ENCODE data around the gene KRT35.

KRT35 gene

DNA sequence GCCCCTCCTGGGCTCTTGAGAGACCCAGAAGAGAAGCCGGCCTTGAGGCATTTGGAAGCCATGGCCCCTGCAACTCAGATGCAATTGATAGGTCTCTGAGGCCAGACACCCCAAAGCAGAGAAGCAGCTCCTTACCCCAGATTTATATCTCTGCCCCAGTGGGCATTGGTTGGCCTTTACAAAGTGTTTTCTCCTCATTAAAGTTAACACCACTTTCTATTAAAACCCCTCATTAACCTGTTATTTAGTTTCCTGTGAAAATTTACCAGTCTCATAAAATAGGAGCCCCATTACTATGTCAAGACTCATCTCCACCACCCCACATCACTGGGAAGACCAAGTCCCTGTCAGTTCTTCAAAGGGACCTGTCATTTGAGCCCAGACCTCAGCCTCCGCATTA lies at the start of gene KRT35:
TSS of gene KRT35 (minus strand) at position 116 of the 400 bp plus-strand sequence. CDS start at position 62, 54 bp downstream.
- no peak for DNase-seq

DNA sequence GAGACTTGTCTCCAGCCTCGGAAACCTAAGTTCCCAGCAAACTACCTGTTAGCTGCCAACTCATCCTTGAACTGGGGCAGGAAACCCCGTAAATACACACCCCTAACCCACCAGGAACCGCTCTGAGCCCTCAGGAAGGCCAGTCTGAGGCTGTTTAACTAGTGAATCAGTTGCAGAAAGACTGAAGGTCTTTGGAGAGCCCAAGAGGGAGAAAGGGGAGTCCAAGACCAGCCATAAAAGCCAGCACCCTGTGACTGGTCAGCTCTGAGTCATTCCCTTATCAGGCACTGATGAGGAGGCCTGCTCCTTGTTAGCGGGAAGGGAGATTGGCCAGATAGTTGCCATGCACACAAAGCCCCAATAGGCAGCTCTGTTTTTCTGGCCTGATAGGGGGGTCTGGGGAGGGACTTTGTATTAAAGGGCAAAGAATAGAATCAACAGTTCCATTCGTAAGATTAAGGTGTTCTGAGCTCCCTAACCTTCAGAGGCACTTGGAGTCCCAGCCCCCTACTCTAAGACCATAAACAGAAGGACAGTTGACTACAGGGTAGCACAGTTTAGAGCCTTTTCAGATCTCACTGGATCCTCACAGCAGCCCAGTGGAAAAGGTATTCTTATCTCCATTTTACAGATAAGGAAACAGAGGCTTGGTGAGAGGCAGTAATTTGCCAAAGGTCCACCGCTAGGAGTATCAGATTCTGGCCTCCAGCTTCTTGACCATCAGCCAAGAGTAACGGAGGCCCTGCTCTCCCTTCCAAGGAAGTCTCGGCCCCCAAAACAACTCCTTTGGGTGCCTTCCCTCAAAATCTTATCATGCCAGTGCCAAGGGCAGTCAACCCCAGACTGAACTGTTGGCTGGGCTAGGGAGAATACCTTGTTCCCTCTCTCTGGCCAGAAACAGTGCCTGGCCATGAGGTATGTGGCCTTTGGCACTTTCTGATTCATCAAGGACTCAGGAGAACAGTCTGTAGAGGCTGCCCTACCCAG lies 49.4 kb upstream of the KRT35 start:
- DNase-seq, result peak; percentile 77

DNA sequence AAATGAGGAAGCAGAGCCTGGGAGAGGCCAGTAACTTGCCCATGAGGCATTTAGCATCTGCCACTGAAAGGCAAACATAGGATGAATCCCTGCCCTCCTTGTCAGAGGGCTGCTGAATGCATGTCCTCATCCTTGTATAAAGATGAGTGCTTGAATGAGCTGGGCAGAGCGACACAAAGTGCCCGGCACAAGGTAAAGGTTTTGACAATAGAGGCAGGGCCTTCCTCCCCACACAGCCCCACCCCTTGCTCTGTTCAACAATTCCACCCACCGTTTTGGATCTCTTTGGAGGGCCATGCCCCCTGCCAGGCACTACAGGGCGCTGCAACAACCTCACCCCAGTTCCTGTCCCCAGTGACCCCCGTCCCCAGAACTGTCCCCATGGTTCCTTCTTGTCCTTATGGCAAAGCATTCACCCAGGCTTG lies 48.6 kb upstream of the KRT35 start:
- DNase-seq, result peak; percentile 25

DNA sequence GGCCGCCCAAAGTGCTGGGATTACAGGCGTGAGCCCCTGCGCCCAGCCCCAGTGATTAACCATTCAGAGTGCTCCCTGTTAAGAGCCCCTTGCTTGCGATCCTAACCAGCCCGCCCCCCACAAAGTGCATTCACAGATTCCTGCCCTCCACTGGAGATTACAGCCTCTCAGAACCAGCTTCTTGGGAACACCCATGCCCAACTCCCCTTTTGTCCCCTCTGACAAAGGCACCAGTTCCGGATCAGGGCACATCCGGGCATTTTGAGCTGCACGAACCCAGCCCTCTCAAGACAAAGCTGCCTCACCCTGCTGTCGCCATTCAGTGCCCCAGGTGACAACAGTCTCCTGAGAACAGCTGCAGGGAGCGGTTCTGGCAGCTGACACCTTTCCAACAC lies 48.0 kb upstream of the KRT35 start:
- no peak for DNase-seq

DNA sequence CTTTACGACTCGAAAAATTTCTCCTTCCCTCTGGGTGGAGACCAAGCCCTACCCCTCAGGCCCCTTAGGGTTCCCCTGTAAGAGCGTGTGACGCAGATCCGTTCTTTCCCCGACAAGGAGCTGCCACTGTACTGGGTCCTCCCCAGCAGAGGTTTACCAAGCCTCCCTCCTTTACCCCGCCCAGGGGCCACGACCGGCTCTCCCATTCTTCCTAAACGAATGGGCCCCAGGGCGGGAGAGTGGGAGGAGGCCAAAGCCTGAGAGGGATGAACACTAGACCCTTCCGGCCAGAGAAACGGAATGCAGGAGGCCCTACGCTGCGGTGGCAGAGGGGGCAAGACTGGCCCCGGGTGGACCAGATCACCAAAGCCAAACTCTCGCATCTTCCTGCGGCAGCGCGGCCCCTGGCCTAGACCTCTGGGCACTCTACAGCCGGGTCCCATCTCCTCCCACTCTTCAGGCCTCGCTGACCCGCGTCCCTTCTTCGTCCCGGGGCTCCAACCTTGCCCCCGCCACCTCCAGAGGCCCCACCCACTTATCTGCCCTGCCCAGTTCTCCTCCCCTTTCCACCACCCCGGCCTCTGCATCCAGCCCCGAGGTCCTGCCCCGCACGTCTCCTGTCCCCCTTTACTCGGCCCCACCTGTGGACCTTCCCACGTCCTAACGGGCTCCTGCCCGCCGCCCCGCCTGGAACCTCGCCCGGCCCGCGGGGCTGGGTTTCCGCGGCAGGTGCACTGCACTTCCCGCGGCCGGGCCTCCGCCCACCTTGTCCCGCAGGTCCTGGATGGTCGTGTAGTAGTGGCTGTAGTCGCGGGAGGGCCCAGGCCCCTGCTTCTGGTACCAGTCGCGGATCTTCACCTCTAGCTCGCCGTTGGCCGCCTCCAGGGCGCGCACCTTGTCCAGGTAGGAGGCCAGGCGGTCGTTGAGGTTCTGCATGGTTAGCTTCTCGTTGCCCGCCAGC lies 46.4 kb upstream of the KRT35 start:
- DNase-seq, result no peak

DNA sequence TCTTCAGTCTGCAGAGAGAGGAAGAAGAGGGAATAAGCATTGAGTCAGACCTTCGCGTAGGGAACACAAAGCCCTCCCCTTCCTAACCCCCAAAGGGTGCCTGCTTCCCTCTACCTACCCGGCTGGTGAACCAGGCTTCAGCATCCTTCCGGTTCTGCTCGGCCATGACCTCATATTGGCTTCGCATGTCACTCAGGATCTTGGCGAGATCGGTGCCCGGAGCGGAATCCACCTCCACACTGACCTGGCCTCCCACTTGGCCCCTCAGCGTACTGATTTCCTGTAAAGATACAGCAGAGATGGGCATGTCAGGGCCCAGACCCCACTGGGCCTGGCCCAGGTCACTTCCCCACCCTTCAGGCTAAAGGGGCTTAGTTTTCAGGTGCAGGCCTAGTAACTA lies 43.3 kb upstream of the KRT35 start:
- no peak for DNase-seq

DNA sequence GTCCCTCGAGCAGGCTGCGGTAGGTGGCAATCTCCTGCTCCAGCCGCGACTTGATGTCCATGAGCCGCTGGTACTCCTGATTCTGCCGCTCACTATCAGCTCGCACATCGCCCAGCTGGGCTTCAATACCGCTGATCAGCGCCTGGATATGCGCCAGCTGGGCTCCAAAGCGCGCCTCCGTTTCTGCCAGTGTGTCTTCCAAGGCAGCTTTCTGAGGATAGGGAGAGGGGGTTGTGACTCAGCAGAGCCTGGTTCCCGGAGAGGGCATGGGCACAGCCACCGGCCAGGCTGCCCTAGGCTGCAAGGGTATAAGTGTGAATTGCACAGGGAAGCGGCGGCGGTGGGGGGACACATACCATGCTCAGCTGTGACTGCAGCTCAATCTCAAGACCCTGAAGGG lies 42.8 kb upstream of the KRT35 start:
- DNase-seq, result no peak

DNA sequence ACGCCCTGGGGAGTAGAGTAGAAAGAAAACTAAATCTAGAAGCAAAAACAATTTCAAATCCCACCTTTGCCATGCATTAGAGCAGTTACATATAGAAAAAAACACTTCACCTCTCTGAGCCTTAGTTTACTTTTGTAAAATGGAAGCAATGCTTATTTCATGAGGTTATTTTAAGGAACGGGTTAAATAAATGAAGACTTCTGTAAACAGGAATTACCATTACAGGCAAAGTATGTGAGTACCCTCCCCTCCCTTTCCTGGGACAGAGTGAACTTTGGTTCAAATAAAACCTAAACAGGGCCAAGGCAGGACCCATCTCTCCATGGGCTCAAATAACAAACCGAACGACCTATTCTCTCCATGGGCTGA lies 42.3 kb upstream of the KRT35 start:
- DNase-seq, result no peak

DNA sequence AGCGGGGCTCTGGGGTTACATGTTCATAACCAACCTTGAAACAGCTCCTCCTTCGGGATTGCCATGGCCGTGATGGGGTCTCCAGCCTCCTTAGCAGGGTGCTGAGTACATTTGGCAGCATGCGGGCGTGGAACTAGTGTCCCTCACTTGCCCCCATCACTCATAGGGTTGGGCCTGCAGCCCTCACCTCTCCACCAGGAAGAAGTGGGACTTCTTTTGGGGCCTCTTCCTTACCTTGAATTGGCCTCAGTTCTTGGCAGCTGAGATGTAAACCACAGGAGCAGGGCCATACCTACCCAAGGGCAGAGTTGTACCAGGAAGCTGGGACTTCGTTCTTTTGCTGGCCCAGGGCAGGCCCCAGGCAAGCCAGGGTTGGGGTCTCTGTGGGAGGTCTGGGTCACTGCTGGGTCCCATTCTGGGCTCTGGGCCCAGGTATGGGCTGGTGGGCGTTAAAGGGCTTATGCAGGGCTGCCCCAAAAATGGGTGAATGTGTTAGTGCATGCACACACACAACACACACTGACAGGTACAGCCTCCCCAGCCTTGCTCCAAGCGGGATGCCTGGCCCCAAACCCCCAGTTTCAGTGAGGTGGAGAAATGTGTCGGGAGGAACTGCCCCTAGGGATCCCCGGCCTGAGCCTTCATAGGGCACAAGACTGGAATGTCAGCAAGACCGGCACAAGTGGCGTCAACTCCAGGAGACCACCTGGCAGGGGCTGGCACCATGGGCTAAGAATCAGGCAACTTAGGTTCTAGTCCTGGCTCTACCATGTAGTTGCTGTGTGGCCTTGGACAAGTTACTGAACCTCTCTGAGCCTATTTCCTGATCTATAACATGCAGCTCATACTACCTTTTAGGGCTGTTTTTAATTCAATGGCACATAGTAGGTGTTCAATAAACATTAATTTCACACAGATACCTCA lies 41.6 kb upstream of the KRT35 start:
- DNase-seq, result no peak

DNA sequence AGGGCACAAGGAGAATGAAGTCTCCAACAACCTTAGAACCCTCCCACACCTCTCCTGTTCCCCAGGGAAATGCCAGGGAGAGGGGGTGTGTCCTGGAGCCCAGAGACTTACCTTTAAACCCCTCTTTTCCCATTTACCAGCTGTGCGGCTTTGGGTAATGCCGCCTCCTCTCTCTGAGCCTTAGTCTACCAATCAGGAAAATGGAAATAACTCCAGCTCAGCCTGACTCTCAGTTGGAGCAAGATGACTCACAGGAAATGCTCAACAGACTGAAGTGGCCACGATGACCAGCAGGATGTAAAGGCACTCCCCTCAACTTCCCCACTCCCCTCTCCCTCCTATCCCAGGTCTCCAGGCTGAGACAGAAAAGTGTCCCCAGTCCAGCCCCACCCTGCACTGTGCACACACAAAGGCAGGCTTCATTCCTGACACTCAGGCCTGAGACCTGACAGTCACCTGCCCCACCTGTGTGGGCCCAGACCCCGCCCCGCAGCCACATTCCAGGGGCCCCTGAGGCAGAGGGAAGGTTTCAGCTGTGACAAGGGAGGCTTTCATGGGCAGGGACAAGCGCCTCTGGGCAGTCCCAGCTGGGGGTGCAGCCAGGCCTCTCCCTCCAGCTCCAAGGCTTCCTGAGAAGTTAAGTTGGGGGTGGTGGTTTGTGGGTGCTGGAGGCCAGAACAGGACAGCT lies 40.8 kb upstream of the KRT35 start:
- DNase-seq, result peak; percentile 19

DNA sequence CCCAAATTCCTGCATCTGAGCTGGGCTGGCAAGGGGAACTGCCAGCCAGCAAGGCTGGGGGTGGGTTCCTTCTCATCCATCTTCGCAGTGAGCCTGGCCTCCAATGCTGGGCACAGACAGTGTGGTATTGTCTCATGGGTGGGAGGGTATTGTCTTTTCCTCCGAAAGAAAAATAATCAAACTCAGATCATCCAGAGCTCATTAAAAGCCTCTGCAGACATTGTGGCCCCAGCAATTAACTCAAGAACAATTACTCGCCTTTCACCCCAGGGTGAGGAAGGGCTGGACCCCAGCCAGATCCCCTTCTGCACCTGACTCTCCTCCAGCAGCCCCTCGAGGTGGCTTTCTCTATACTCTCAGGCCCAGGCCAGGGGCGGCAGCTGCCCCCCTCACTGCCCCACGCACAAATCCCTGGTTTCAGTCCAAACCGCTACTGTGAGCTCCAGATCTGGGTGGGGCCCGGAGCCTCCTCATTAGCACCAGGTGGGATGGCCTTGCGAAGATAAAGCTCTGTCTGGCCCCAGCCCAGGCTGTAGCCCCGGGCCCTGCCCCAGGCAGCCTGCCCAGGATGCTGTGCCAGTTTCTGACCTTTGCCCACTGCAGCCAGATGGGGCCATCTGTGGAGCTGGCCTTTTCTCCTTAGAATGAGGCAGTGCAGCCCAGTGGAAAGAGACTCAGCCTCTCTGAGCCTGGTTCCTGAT lies 40.0 kb upstream of the KRT35 start:
- DNase-seq, result peak; percentile 40

DNA sequence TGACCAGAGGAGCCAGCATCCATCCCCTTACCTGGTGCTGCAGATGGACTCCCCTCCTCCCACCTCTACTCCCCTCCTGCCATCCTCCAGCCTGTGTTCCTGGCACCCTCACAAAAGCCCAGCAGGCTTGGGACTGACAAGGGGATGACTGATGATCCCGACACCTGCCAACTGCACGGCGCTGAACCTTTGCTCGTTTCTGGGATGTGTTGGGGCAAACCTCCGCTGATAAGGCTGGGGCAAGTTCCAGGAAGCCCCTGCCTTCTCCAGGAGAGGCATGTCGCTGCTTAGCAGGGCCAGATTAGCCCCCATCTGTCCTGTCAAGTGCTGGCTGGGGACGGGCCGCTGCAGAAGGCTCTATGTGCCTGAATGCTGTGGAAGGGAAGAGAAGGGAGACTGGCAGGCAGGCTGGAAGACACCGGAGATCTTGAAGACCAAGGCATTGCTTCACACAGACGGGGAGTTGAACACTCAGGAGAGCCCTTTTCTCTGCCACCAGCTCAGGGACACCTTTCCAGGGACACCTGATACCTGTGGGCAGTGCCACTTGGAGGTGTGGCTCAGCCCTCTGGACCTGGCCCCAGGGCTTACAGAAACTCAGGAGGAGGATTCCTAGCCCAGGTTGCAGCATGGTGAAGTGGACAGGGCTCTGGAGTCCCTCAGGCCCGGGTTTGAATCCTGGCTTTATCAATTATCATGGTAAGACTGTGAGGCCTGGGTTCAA lies 38.7 kb upstream of the KRT35 start:
- DNase-seq, result no peak

DNA sequence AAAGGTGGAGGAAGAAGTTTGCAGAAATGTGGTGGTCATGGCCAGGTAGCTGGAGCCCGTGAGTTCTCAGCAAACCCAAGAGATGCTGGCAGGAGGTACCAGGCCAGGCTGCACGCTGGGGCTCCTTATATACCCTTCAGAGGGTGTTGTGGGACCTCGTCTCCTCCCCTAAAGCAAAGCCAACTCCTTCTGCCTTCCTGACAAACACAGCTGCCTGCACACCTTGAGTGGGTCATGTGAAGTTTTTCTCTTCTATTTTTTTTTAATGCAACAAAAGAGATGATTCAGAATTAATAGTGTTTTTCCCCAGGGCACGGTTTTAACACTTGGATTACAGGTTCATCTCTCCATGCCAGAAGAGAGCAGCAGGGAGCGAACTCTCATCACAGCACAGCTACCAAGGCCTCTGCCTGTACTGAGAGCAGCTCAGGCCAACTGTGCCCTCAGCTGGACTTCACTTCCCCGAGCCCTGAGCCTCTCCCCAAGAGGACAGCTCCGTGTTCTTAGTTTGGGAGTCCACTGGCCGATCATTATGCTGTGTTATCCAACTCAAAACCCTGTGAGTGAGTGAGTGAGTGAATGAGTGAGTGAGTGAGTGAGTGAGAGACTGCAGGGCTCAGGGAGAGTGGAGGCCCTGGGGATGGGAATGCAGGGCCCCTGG lies 38.0 kb upstream of the KRT35 start, which contains the start of gene KRT15:
TSS of gene KRT15 (minus strand) at position 102 of the 661 bp plus-strand sequence. CDS start at position 39, 63 bp downstream.
- DNase-seq, result no peak

DNA sequence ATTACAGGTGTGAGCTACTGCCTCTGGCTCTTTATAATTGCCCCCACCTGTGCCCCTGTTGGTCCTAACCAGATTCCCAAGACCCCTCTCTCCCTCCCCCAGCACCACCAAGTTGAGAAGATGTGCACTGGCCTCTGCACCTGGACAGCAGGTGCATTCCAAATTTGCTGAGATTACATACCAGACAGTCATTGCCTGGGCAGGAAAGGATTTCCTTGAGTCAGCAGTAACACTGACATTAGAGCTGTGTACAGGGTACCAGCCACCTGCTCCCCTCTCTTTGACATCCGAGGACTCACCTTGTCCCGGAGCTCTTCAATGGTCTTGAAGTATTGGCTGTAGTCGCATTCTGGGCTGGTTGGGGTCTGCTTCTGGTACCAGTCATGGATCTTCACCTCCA lies 37.1 kb upstream of the KRT35 start:
- no peak for DNase-seq

DNA sequence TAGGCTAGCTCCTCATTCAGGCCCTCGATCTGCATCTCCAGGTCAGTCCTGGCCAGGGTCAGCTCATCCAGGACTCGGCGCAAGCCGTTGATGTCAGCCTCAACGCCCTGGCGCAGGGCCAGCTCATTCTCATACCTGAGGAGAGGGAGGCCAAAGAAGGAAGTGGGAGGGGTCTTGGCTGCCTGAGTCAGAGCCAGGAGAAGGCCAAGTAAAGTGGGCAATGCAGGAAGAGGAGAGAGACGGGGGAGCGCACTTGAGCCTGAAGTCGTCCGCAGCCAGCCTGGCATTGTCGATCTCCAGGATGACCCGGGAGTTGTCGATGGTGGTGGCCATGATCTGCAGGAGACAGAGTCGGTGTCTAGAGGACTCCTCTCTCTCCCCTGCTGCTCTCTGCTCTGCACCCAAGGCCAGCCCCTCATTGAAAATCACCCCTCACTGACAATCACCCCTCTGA lies 35.9 kb upstream of the KRT35 start:
- DNase-seq, result no peak

DNA sequence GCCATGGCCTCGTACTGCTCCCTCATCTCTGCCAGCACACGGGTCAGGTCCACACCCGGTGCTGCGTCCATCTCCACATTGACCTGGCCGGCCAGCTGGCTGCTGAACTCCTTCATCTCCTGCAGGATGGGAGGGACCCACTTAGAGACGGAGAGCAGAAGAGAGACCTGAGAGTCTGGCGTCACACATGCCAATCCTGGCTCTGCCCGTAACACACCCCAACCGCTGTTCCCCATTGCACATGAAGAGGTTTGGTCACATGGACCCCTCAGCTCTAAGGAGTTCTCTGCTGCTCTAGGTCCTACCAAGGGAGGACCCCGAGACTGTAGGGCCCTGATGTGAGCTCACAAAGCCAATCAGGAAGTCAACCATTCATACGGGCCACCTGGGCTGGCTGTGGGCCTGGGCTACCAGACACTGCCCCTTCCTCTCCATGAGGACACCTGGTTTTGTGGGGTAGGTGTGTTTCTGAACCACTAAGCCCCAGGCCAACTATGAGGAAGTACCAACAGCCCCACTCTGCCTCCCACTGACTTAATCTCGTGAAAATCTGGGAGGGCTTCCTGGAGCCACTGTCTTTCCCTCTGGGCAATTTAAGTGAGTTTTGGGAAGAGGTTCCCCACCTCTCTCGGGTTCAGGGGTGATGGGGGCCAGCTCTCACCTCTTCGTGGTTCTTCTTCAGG lies 35.3 kb upstream of the KRT35 start:
- DNase-seq, result no peak

DNA sequence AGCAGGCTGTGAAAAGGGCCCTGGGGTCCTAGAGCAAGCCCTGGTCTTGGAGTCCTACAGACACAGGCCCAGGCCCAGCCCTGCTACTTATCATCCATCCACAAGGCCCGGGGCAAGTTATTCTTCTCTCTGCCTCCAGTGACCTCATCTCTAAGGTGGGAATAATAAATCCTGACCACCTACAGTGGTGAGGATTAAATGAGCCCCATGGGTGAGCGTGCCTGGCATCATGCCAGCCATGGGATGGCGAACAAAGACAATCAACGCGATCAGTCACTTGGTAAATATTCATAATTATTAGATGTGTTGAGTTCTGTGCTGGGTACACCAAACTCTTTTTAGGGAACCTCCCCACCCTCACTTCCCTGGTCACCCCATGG lies 32.2 kb upstream of the KRT35 start:
- DNase-seq, result no peak

DNA sequence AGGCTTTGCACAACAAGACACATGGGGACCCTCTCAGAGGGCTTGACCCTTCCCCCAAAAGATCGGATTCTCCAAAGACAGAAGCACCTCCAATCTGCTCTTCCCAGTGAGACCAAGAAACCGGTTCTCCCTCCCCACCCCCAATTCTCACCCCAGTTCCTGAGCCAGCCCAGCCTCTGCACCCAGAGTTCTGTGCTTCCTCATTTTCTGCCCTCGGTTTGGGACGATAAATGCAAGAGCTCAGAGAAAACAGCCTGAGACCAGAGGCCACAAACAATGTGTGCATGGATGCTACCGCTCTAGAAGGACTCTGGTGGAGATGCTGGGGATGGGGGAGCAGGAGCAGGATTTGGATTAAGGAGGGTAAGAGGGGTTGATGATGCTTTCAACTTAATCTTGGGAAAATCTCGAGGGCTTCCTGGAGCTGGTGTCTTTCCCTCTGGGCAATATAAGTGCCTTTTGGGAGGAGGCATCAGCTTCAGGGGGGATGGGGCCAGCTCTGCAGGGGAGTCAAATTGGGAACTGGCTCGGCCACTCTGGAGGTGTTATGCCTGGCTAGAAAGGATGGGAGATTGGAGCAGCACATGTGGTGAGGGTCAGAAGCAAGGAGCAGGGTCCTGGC lies 31.7 kb upstream of the KRT35 start:
- peak; percentile 60 for DNase-seq

DNA sequence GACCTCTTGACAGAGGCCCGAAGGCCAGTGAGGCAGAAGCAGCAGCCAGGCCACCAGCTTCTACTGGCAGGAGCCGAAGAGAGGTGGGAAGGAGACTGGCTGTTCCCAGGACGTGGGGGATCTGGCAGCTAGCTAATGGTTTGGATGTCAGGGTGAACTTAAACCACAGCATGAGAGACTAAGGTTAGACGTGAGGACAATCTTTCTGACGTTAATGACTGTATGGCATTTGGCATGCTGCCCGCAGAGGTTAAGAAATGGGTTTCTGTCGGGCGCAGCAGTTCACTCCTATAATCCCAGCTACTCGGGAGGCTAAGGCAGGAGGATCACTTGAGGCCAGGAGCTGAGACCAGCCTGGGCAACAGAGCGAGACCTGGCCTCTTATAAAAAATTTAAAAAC lies 30.8 kb upstream of the KRT35 start:
- DNase-seq, result no peak

Measured in hematopoietic multipotent progenitor cell treated with erythropoietin and hydrocortisone succinate and interleukin-3 and kit ligand, for 4 days (in vitro differentiated cells).